D341Med (cell line): ENCODE results near the gene FBXO46.
"Not testable (repeated sequence)": the region's sequence is repeated elsewhere in the genome, so short reads cannot be mapped to it uniquely, and the experiment has no call there.

Source experiments
- DNase-seq: peaks from one replicate; pipeline ENCODE4 v3.0.0; 2012; ENCODE audit warnings: low spot score

The FBXO46 gene

GRCh38 chr19:45728683-45729082, 2.0 kb downstream of the FBXO46 start:
- DNase-seq: not testable (repeated sequence)

GRCh38 chr19:45720065-45720464, 10.6 kb downstream of the FBXO46 start:
- not testable (repeated sequence) for DNase-seq

- DNase-seq: no peak
Observed at GRCh38 chr19:45717983-45718650, 12.6 kb downstream of the FBXO46 start.

GRCh38 chr19:45717131-45717982, 13.3 kb downstream of the FBXO46 start:
- peak; percentile 97 for DNase-seq

- DNase-seq: no peak
Observed at GRCh38 chr19:45716359-45717130, 14.2 kb downstream of the FBXO46 start.

GRCh38 chr19:45715139-45715538, 15.6 kb downstream of the FBXO46 start:
- DNase-seq: no peak

- no peak for DNase-seq
Observed at GRCh38 chr19:45713141-45713540, 17.6 kb downstream of the FBXO46 start.

GRCh38 chr19:45712699-45713067, 18.0 kb downstream of the FBXO46 start:
- no peak for DNase-seq

GRCh38 chr19:45711851-45712698, 18.6 kb downstream of the FBXO46 start:
- no peak for DNase-seq

GRCh38 chr19:45710356-45711130, 20.2 kb downstream of the FBXO46 start:
- no peak for DNase-seq

GRCh38 chr19:45705710-45706415, 24.8 kb downstream of the FBXO46 start:
- no peak for DNase-seq

- DNase-seq: no peak
Observed at GRCh38 chr19:45705115-45705514, 25.6 kb downstream of the FBXO46 start.

GRCh38 chr19:45701676-45702075, 29.0 kb downstream of the FBXO46 start:
- DNase-seq: no peak

- peak; percentile 86 for DNase-seq
Observed at GRCh38 chr19:45693106-45693788, 37.4 kb downstream of the FBXO46 start.

- peak; percentile 94 for DNase-seq
Observed at GRCh38 chr19:45692187-45693105, 38.2 kb downstream of the FBXO46 start, which contains the start of gene QPCTL. TSS of gene QPCTL (plus strand) at chr19:45692666. CDS start at chr19:45692704, 38 bp downstream.

GRCh38 chr19:45691516-45692186, 39.0 kb downstream of the FBXO46 start, which contains the start of gene SNRPD2:
TSS of gene SNRPD2 (minus strand) at chr19:45691953. CDS start at chr19:45691888, 65 bp downstream.
- peak; percentile 90 for DNase-seq

- DNase-seq: no peak
Observed at GRCh38 chr19:45687599-45687998, 43.1 kb downstream of the FBXO46 start.

GRCh38 chr19:45685045-45685444, 45.7 kb downstream of the FBXO46 start:
- not testable (repeated sequence) for DNase-seq
